HG03439 (cell line): ENCODE measurements around the gene NRSN1.
"Not testable (repeated sequence)": the region's sequence is repeated elsewhere in the genome, so short reads cannot be mapped to it uniquely, and the experiment has no call there.

Experiments used
- ATAC-seq: cut with Tn5 transposase; IDR thresholded peaks from one replicate; pipeline ENCODE4 v1.9.1; 2021; ENCODE audit warnings: mild to moderate bottlenecking, moderate library complexity; ENCODE audit not compliant: unreplicated experiment

Gene NRSN1

DNA sequence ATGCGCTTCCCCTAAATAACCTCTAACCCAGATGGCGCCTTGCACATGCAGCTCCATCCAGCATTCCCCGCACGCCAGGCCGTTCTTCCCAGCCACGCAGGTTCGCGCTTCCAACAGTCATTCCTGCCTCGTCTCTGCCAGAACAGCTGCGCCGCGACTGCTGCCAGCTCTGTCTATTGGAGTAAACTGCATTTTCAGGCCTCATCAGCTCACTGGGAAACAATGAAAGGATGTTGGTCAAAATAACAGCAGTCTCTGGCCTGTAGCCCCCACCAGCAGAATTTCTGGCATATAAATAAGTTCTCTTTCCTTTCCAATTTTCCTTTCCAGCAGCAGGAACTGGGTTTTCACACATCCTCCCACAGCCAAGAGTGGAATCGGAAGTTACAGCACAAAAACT, 14.6 kb downstream of the NRSN1 start:
- ATAC-seq = no peak

DNA sequence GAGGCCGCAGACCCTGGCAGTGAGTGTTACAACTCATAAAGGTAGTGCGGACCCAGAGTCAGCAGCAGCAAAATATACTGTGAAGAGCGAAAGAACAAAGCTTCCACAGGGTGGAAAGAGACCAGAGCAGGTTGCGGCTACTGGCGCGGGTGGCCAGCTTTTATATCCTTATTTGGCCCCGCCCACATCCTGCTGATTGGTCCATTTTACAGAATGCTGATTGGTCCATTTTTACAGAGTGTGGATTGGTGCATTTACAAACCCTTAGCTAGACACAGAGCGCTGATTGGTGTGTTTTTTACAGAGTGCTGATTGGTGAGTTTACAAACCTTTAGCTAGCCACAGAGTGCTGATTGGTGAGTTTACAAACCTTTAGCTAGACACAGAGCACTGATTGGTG, 16.7 kb downstream of the NRSN1 start:
- not testable (repeated sequence) for ATAC-seq

DNA sequence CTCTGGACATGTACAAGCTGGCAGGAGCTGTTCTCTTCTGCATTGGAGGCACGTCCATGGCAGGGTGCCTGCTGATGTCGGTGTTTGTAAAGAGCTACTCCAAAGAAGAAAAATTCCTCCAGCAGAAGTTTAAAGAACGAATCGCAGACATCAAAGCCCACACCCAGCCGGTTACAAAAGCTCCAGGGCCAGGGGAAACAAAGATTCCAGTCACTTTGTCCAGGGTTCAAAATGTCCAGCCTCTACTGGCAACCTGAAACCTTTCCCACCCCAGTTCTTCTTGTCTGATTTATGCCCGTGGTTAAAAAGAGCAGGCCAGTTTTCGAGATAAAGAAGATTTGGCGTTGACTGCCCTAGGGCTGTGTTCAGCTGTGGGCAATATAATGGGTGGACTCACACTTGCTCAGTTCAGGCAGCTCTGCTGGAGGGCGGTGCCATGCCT, 19.7 kb downstream of the NRSN1 start:
- no peak for ATAC-seq

DNA sequence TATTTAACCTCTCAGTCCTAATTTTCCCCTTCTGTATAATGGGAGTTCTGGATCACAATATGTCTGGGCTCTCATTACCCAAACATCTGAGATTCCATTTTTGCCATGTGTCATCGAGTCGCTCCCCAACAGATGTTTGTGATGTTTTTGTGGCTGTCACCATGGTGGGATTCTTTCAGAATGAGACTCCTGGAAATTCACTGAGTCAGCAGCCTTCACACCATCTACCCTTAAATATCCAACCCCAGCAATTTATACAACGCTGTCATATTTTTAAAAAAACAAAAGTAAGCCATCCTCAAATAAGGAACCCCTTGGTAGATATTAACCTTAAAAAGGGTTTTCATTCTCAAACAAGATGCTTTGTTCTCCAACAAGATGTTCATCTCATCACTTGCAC, 20.9 kb downstream of the NRSN1 start:
- no peak for ATAC-seq

DNA sequence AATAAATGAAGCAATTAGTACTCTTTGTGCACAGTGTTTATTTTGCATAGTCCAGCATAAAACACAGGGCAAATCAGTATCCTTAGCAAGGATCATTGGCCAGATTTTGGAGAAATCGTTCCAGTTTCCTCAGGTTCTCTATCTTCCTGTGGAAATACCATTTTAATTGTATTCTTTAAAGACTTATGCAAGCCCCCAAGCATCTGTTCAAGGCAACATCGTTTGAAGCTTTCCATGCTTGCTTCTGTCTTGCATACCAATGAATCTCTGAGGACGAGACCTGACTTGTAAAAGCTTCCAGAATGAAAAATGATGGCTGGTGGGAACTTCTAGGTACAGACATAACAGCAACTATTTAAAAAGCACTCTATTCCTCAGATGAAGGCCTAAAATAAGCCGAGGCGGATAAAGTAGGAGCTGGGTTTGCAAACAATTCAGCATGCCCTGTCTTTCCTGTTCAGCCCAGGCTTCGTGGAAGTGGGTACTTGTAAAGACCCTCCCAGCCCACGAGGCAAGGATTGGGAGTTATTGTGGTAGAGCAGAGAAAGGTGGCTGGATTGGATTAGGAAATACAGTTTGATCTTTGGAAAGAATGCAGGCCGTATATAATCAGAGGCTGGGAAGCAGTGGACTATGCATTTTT, 21.6 kb downstream of the NRSN1 start:
- ATAC-seq = no peak

DNA sequence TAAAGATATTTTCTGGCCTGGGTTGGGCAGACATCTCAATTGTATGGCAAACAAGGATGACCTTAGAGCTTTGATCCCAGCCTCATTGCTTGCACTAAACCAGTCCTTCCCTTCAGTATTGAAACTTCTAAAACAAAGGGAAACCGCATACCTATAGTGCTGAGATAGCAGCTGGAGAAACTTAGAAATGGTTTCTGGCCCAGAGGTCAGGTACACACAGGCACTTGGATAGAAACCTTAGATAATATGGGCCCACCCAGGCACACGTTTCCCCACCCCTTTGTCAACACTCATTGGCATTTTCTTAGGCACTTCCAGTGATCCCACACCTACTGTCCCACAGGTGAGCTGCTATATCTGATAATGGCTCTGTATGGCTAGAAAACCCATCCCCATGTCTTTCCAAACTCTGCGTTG, 22.1 kb downstream of the NRSN1 start:
- ATAC-seq = no peak

DNA sequence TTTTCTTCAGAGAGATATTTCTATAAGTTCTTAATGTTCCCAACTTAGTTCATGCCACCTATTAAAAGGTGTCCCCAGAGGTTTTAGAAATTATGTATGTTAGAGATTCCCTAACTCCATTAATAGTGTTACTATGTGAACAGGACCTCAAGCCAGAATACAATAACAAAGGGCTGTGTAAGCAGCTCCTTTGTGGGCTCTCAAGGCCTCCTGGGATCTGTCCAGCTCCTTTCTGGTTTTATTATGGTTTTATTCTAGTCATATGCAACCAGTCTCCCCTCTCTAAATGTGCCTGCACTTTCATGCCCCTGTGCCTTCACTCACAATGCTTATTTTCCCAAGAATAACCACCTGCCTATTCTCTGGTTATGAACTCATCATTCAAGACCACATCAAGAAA, 22.7 kb downstream of the NRSN1 start:
- no peak for ATAC-seq

DNA sequence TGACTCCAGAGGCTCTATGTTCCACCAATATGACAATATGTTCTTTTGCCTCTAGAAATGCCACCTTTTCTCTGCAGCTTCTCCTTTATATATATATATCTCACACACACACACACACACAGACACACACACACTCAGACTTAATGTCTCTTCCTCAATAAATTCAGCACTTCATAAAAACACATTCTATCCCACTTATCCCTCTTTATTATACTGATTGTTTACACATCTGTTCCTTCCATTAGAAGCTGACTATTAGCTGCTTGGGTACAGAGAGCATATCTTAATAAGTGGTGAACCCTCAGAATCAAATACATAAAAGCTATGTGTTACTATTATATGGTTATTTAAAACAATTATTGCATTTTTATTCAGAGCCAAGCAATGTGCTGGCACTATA, 23.3 kb downstream of the NRSN1 start:
- no peak for ATAC-seq

DNA sequence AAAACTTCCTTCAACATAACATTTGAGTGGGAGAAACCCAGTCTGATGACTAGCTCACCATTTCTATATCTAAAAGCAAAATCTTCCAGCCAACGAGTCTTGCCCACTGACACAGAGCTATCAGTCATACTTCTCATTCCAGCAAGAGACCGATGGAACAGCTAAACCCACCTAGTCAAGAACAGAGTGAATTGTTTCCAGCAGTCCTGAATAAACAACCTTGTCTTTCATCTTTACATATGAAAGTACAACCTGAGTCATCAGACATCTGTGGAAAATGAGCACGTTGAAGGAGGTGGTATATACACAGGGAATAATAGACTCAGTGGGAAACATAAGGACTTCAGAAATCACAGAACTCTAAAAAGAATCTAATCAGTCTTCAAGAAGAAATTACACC, 23.8 kb downstream of the NRSN1 start:
- ATAC-seq = no peak

DNA sequence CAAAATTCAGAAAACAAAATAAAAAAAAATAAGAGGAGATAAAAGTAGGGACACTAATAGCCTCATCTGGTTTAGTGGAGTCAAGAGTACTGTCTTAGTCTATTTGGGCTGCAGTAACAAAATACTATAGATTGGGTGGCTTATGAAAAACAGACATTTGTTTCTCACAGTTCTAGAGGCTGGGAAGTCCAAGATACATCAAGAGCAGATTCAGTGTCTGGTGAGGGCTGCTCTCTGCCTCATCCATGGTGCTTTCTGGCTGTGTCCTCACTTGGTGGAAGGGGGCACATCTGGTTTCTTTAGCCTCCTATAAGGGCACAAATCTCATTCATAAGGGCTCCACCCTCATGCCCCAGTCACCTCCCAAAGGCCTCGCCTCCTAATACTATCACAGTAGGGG, 26.0 kb downstream of the NRSN1 start:
- ATAC-seq = no peak

DNA sequence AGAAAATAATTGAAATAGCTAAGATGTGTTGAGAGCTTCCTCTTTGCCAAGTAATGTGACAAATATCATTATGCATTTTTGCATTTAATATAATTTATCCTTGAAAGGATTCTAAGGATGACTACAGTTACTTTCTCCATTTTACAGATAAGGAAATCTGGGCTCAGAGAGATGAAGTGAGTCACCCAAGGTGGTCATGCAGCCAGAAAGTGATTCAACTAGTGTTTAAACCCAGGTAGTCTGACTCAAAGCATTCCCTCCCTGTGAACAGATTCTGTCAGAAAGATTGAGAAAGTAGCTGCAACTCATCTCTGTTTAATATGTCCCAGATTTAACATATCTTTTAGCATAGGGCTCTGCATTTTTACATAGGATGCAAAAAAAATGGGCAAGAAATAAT, 28.1 kb downstream of the NRSN1 start:
- ATAC-seq = no peak

DNA sequence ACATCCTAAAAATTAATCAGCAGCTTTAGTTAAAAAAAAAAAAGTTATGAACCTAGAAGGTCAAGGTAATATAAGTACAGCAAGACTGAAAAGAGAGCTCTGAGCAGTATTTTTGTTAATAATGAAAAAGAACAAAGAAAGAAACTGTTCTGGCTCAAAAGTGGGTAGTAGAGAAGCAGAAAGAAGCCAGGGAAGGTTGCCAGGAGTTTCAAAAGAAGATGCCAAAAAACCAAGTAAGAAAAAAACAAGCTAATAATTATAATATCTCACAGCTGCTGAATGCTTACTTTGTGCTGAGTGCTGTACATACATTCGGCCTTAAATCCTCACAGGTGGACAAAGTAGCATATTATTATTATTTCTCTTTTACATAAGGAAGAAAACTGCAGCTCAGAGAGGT, 31.9 kb downstream of the NRSN1 start:
- no peak for ATAC-seq

DNA sequence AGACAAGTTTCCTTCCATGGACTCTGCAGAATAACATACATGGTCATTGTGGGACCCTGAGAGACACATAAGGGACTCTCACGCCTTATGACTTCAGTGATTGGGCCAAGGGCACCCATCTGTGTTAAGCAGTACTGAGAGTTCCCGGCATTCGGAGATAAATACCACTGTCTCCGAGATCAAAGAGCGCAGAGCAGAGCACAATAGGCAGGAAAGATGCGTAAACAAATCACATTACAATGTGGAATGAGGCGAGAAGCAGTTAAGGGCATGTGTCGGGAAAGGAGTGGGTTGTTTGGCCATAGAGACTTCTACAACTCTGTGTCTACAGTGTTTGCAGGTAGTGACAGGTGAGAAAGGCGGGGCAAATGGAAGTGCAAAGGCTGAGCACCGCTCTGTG, 57.6 kb downstream of the NRSN1 start:
- no peak for ATAC-seq

DNA sequence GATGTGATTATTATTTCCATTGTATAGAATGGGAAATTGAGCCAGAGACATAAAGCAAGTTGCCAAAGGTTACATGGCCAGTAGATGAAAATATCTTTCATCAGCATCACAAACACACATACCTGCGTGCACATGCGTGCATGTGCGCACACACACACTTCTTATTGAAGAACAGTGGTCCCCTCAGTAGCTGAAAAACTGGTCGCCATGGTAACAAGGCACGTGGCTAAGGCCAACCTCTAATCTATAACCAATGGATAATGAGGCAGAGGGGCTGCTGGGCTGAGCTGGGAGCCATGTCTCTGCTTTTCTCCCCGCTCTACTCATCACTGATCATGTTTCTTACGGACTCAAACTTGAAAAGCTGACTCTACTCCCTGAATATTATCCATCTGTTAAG, 60.3 kb downstream of the NRSN1 start:
- ATAC-seq = no peak

DNA sequence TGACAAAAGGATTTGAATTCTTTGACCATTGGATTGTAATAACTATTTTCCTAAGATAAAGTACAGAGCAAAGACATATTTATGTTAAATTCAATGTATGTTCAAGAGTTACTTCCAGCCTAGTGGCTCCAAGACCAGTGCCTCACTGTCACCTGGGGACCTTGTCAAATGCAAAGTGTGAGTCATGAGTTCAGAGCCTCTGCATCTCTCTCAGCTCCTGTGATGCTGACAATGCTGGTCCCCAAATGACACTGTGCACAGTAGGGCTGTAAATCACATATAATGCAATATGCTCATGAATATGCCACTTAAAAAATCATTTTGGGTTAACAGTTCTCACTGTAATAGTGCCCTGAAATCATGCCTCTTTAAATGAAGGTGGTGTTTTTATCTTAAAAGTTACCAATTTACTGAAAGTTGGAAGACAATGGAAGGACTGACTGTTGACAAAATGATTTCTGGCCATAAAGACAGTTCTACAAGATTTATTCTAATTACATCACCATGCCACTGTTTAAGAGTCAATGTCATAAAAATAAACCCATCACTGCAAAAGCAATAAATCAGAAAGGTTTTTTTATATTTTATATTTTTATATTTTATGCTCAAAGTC, 62.1 kb downstream of the NRSN1 start:
- no peak for ATAC-seq

DNA sequence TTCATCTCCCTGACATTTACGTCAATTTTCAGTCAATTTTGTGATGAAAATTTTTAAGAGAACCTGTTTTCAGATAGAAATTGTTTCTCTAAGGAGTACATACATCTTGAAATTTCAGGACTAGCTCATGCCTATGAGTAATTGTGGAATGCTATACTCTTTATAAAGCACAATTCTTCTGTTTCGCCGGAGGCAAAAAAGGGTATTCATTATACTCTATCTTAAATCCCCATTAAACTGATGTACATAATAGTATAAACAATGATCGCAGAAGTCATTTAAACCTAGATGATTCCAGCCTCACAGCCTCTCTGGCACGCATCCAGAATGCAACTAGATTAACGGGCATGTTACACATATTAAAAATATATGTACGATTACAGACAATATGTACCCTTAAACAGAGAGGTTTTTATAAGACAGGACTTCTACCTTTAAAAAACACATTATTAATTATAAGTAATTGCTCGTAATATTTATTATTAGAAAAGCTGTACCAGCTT, 62.6 kb downstream of the NRSN1 start:
- no peak for ATAC-seq

DNA sequence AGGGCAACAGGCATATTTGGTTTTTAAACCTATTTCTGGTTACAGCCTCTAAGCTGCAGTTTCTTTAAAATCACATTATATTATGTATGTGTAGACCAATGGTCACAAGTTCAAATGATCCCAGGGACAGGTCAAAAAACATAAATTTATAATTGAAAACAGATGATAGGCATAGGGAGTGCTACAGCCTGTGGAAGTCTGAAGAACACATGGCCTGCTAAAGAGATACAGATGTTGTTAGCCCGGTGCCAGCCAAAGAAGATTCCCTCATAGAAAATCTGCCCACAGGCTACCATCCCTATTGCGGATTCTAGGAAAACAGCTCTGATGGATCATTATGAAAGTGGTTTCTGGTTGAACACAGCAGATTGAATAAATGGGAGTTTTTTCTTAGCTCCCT, 65.3 kb downstream of the NRSN1 start:
- ATAC-seq = no peak

DNA sequence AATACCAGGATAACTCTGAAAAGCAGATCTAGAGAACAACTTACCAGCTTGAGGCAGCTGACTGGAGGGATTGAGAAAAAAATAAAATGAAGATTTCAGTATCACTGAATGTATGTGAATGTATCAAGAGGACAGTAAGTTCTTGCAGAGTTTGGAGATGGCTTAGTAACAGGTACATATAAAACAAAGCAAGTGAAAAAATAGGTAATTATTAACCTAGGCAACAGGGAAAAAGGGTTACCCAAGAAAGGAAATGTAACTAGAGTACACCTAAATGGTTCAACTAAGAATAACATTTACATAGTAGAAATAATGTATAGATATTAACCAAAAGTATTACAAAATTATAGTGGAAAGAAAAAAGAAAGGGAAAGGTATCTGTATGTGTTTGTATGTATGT, 67.3 kb downstream of the NRSN1 start:
- ATAC-seq = no peak

DNA sequence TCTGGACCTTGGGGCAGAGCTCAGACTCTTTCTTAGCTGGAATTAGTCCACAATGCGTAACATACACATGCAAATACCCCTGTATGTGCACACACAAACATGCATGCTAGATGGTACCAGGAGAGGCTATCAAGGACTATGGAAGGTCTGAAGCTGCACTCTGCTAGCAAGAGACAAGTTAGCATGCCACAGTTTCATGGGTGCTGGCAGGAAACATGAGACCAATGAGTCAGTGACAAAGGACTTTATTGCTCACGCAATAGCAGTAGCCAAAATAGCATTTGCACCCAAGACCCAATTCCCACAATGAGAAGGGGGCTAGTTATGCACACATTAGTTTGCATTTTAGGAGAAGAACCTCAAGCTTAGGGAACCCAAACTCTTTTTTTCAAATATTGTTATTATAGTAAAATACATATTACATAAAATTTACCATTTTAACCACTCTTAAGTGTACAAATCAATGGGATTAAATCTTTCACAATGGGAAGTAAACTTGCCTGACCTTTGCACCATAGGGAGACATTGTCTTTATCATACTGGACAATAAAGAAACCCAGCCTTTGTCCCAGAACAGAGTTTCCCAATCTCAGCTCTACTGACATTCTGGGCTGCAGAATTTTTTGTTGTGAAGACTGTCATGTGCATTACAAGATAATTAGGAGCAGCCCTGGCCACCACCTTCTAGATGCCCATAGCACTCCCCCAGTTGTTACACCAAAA, 69.1 kb downstream of the NRSN1 start:
- ATAC-seq = no peak

DNA sequence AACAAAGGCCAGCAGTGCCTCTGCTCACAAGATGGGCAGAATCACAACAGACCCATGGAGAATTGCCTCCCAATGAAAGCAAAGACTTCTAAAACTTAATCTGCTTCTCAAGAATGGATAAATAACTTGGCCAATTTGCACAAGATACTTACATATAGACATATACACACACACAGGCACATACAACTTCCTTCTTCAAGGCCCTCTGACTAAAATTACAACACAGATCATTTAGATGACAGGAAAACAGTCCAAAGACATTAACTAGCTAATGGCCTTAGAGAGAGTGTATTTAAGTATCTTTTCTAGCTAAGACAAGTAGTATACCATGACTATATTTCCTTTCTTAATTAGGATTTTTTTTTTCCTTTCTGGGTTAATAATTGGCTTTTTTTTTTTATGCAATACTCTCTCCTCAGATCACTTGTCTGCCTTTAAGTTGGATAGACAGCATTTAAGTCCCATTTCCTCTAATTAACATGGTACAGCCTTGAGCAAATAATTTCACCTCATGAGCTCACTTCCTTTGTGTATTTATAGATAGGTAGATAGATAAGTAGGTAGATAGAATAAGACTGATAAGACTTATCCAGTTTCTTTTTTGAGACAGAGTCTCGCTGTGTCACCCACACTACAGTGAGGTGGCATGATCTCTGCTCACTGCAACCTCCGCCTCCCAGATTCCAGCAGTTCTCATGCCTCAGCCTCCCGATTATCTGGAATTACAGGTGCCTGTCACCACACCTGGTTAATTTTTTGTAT, 70.0 kb downstream of the NRSN1 start:
- no peak for ATAC-seq
